GM21737 (cell line): ENCODE results near the gene MED9.
A peak's percentile ranks its signal among the peaks of the same experiment; 100 is the strongest.
"Not testable (repeated sequence)": the region's sequence is repeated elsewhere in the genome, so short reads cannot be mapped to it uniquely, and the experiment has no call there.

Source experiments
- ATAC-seq: cut with Tn5 transposase; IDR thresholded peaks from one replicate; pipeline ENCODE4 v1.9.1; 2021; ENCODE audit warnings: mild to moderate bottlenecking, moderate library complexity; ENCODE audit not compliant: unreplicated experiment

Gene MED9

DNA sequence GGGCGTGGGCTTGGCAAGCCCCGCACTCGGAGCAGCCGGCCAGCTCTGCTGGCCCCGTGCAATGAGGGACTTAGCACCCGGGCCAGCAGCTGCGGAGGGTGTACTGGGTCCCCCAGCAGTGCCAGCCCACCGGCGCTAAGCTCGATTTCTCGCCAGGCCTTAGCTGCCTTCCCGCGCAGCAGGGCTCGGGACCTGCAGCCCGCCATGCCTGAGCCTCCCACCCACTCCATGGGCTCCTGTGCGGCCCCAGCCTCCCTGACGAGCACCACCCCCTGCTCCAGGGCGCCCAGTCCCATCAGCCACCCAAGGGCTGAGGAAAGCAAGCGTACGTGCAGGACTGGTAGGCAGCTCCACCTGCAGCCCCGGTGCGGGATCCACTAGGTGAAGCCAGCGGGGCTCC is 9.6 kb downstream of the MED9 start:
- ATAC-seq, result not testable (repeated sequence)

DNA sequence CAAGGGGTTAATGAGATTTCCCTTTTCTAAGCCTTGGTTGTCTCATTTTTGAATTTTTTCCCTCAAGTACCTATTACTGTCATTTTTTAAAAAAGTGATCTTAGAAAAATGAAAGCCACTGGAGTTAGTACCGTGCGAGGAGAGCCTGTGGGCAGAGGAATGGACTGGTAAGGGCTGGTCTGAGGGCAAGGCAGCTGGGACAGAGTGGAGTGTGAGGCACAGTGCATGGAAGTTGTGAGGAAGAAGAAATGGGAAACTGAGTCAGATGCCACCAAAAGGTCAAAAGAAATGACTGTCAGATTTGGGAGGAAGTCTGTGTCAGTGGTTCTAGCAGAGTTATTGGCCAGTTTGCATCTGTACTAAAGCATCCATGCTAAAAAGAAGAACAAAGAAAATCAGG is 11.2 kb downstream of the MED9 start:
- ATAC-seq, result no peak

DNA sequence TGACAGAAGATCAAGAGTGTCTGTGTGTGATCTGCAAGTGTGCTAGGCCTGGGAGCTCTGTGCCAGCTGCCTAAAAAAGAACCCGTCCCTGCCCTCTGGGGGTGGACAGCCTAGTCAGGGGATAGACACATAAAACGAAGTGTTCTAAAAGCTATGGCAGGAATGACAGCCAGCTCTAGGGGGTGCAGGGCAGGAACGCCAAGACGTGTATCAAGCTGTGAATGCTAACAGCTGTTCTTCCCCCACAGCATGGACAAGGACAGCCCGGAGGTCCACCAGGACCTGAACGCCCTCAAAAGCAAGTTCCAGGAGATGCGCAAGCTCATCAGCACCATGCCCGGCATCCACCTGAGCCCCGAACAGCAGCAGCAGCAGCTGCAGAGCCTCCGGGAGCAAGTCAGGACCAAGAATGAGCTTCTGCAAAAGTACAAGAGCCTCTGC is 14.3 kb downstream of the MED9 start:
- ATAC-seq, result no peak

DNA sequence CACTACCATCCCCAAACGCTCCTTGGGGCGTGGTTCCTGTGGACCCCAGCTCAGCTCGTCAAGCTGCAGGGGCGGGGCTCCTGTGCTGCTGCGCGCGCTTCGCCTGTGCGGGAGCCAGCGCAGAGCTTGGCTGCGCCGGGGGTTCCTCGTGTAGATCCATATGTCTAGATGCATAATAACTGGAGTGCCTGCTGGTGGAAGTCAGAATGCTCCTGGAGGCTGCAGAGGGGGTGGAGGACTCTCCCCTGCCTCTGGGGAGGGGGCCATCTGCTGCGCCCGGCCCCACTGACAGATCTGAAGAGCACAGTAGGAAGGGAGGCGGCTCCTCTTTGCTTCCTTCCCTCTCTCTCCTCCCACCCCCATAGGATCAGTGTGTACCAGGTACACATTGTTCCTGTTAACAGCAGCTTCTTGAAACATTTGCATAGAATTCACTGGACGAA is 14.8 kb downstream of the MED9 start:
- ATAC-seq, result no peak

DNA sequence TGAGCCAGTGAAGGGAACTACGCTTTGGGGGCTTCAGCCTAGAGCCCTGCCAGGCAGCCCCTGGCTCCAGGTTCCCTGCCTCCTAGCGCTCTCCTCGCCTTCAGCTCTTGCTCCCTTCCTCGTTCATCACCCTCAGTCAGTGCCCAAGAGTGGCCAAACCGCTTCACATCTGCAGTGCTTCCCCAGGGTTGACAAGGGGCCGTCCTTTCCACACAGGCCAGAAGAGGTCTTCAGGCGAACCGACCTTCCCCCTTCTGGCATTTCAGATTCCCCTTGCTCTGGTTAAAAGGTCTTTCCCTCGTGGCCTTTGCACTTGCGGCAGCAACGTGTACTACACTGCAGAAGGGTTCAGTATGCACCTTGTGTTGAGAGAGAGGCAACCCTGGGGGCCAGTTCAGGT is 15.3 kb downstream of the MED9 start:
- ATAC-seq, result no peak

DNA sequence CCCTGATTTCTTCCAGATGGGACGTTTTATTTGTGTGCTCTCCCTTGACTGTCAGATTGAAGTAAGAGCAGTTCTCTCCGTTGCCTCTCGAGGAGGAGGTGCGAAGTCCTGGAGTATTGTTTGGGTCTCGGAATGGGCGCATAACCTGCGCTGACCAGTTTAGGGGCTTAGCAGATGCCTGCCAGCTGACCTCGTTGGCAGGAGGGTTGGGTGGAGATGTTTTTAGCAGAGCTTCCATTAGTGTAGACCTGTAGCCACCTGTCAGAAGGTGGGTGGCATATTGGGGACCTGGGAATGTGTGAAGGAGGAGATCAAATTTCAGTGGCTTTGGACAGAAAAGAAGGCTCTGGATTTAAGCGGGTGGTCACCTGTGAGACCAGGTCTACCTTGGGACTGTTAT is 15.8 kb downstream of the MED9 start:
- no peak for ATAC-seq

DNA sequence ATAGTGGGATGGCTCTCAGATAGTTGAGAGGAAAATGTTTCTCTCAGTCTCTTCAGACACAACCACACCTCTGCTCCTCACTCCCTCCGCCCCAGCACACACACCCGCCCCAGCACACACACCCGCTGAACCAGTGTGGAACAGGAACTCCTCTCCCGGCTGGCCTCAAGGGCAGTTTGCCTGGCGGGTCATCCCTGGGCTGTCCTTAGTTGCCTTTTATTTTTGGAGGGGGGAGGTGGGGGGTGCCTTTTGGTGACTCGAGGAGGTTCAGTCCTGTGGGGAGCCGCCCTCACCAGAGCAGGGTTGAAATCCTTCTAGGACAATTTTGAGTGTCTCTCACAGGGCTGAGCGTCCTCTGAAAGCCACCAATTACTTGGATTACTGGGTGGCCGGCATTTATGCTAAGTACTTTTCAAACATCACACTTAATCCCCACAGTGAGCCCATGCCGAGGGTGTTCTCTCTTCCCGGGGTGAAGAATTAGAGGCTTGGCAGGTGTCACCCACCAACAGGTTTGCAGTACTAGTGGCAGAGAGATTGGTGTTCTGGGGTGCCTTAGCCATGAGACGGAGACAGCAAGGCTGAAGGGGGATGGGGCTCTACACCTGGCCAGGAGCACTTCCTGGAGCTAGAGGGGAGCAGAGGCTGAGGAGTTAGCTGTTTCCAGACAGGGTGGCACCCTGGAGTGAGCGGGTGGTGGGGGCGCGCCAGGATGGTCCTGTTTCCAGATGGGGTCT is 16.6 kb downstream of the MED9 start:
- ATAC-seq, result no peak

DNA sequence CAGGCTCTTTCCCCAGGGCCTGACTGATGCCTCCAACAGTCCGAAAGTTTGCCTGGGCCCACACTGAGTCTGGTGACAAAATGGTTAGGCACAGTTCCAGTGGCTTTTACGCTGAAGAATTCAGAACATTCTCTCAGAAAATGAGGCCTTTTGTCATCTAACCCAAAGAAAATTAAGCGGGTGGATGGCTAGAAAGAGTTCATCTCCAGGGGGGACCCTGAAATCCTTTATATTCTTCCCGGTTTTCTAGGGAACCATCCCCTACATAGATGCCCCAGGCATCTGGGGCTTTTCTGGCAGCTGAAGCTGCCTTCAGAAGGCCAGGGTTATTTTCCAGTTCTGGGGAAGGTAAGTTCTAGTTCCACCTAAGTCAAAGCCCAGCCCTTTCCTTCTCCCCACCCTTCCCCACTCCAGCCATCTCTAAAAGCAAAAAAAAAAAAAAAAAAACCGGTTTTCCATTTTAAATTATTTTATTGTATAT is 17.2 kb downstream of the MED9 start:
- ATAC-seq, result no peak

DNA sequence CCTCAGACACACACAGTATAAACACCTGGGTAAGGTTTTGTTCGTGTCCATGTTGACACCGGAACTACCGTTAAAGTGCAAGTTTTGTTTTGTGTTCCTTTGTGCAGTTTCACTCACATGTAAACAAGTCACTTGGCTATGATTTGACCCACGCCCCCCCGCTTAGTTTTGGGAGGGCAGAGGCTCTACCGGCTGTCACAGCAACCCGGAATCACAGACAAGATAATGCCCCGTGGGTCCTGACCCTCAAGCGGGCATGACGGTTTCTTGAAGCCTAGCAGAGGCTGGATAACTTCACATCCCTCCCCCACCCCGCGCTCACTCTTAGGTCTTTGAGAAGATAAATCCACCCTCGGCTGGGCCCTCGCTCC is 17.7 kb downstream of the MED9 start:
- no peak for ATAC-seq

DNA sequence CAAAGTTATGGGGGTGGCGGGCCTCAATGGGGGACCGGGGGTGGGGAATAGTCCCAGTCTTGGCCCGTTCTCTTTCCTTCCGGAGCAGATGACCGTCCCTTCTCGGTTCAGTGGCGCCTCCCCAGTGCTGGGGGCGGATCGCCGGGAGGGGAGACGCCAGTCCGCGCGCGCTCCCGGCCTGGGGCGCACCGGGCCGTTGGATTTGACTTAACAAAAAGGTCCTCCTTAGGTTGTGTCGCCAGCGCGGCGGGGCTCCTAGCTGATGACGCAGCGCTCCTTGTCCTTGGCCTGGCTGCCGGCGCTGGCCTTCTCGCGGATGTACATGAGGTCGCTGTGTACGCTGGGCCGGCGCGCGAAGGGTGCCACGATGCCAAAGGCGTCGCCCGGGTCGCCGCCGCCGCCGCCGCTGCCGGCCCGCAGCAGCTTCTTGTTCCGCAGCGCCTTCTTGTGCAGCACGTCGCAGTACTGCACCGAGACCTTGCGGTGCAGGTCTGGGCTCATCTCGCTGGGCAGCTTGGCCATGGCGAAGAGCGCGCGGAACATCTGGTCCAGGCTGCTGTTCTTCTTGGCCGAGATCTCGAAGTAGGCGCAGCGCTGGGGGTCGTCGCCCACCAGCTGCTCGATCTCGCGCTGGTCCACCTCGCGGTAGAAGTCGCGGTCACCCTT is 18.2 kb downstream of the MED9 start:
- ATAC-seq, result no peak

DNA sequence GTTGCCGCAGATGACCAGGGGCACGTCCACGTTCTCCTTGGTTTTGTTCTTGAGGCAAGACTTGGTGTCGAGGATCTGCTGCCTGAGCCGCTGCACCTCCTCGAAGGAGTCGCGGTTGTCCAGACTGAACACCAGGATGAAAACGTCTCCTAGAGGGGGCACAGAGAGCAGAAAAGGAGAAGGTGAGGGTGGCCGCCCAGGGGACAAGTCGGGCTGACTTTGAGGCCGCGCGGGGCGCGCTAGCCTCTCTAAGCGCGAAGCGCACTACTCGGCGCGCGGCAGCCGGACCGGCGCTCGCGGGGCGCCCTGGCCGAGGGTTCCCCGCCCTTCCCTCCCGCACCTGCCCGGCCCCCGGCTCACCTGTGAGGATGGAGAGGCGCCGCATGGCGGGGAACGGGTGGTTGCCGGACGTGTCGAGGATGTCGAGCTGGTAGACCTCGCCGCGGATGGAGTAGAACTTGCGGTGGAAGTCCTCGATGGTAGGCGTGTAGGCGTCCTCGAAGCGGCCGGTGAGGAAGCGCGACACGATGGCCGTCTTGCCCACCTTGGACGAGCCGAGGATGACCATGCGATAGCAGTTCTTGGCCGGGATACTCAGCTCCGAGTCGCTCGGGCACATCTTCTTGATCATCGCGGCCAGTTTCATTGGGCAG is 18.9 kb downstream of the MED9 start:
- ATAC-seq, result no peak

DNA sequence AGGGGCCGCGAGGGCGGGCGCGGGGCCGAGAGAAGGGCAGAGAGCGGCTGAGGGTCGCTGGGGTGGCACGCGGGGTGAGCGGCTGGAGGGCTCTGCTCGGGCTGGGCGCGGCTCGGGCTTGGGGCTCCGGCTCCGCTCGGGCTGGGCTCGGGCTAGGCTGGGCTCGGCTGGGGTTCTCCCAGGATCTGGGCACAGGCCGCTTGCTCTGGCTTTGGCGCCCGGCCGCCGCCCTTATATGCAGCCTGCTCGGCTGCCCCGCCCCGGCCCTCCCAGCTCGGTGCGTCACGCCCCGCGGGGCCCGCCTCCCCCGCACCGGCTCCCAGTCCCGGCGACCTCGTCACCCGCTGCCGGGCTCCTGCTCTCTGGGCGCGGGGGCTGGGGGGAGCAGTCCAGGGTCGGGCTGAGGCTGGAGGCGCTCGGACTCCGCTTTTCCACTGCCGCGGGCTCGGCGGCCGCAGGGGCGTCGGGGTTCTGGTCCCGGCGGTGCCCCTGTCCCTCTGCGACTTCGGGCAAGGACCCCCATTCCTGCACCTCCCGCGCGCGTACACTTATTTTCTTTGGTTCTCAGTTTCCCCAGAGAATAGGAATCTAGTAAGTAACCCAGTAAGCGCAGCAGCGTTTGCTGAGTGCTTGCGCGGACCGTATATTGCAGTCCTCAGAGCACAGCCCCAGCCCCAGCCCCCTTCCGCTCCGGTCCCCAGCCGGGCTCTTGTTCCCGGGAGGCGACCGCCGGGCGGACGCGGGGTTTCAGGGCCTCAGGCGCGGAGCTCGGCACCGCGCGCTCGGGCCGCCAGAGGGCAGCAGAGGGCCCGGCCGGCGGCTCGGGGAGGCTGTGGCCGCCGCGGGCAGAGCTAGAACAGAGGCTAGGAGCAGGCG is 19.6 kb downstream of the MED9 start, which contains the start of gene RASD1:
TSS of gene RASD1 (minus strand) at position 207 of the 876 bp plus-strand sequence. CDS start 214 bp downstream, outside the sequence.
- peak; percentile 49 for ATAC-seq

DNA sequence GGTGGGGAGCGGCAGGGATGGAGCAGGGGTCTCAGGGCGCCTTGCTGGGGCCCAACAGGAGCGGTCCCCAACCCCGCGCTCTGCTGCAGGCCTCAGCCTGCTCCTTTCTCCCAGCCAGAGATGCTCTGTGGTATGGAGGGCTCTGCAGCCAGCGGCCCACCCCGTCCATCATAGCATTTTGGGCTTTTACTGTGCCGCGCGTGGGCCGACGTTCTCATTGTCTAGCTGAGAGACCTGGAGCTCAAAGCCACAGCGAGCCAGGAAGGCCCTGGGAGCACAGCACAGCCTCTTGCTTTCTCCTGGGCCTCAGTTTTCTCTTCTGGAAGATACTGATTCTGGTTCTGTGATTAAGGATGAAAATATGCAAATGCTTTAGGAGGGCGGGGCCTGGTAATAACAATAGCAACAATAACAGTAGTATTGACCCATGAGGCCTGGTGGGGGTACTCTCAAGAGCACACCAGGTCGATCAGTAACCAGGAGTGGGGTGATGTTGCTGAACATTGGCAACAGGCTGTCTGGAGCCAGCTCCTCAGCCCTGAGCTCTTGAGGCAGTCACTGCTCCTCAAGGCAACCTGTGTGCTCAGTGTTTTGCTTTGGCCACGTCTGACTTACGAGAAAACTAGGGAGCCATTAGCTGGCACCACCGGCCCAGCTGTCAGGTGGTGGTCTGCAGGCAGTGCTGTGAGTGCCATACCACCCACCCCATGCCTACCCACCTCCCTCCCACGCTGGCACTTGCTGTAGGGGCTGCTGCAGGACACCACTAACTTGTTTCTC is 20.5 kb downstream of the MED9 start:
- no peak for ATAC-seq

DNA sequence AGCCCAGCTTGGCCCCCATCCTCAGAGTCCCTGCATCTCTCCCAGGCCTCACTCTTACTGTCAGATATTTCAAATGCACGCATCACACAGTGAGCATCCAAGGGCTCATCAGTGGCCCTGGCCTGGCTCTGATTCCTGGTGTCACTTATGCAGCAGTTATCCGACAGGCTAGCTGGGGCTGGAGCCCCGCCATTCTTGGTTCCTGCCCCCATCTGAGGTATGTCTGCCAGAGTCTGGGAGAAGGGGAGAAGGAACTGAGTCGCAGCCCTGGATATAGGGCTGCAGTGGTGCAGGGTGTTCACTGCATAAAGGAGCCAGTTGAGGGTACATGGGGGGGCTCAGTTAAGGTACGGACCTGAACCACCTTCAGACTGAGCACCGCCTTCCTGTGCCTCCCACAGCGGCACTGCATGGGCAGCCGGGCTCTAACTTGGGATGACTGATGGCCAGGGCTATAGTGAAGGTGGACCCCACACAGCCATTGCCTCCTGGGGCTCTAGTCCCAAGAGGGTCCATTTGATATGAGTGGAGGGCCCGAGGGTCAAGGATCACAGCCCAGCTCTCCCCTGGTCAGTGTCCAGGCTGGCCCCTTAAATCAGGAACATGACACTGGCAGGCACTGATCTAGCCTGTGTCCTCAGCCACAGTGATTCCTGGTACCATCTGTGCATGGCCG is 21.2 kb downstream of the MED9 start:
- no peak for ATAC-seq

DNA sequence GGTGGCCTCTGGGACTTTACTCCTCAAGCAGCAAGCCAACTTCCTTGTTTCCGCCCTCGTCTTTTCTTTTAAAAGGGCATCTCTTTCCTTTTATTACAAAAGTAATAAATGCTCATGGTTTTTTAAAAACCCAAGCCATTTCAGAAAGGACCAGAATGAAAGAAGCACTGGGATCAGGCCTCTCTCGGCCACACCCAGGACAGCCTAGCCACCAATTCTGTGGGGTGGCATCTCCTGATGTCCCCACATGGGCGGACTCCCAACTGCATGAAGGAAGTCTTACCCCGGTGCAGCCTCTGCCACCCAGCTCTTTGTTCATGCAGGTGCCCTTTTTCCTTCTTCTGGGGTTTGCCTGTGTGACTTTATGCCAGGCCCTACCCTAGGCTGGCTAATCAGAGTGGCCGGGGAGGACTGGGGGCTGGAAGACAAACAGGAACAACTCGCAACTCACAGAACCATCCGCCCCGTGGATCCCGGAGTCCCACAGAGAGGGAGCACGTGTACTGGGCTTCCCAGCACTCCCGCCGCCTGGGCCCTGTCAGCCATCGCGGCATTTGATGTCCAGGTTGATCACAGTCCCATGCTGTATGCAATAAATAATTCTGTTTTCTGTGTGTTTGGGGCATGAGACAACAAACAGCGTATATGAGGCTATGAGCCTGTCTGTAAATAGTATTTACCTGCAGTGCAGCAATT is 22.0 kb downstream of the MED9 start:
- no peak for ATAC-seq

DNA sequence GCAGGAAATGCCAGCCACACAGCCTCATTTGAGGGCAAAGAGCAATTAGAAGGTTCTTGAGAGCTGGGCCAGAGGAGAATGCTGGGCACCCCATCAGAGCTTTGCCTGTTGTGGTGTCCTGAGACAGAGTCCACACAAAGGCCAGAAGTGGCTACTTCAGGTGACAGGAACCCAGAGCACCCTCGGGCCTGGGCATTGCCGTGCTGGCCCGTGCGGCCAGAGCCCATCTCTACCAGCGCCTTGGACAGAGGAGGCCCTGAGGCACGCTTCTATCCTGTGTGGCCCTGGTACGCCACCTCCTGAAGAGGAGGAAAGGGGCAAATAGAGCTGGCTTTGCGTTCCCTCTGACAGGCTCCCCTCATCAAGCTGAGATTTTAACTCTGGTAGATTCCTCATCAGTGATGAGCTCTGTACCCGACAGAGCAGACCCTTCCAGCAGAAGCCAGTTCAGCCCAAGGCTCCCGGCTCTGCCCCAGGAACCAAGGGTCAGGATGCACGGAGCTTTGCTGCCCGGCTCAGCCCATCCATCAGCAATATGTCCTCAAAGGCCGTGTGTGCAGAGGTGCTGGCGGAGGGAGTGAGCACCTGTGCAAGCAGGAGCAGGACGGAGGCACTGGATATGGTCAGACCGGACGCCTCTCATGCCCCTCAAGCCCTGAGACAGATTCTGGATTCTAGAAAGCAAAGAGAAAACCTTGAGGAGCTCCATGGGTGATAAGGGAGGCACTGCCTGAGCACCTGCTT is 22.8 kb downstream of the MED9 start:
- ATAC-seq, result no peak

DNA sequence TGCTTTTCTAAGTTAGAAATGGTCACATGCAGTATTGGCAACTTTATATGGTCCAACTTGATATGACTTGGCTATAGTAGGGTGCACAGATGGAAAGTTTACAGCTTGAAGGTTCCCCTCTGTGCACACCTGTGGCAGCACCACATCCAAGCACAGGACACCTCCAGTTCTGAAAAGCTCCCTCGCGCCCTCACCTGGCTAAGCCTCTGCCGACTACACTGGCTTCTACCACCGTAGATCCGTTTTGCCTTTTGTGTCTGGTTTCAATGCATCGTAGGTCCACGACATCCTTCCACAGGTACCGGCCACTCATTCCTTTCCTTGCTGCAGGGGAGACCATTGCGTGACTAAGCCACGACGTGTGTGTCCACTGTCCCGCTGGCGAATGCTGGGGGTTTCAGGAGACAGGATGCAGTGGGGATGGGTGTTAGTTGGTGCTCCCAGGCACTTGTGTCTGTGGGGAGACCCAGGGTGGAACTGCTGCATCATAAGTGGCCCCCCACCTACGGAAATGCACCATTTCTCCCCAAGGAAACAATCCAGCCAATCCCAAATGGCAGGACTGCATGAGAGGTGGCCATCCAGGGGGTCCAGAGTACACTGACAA is 24.3 kb downstream of the MED9 start:
- no peak for ATAC-seq
